DOHH2 (cell line): ENCODE measurements around the gene PHF24.

Source experiments
- CTCF ChIP-seq: fragments of 200-600 bp; sonication (generic); IDR thresholded peaks from one replicate; pipeline ENCODE4 v1.5.1; 2014; ENCODE audit warnings: antibody characterized with exemption, mild to moderate bottlenecking, low read depth, low read length; ENCODE audit not compliant: poor library complexity, severe bottlenecking
- EZH2phosphoT487 ChIP-seq: fragments of 200-600 bp; sonication (generic); IDR thresholded peaks from 2 replicates; pipeline ENCODE4 v1.6.1; 2017; ENCODE audit warnings: borderline replicate concordance, mild to moderate bottlenecking, antibody characterized with exemption, low read length, moderate library complexity, mixed read lengths

- no peak for TF ChIP-seq CTCF
- TF ChIP-seq EZH2phosphoT487: no peak
Measured at GRCh38 chr9:35010351-35010958, 52.4 kb downstream of the PHF24 start.
